Glutamatergic neuron (in vitro differentiated cells): ENCODE data around the gene DLG2. TPM values are rescaled to one million over a fixed set of nuclear protein-coding genes. Genes with fewer than 3 reads are reported as not detected.

Experiments used
- DNase-seq: peaks from one replicate; pipeline ENCODE4 v3.0.0; 2022
- H3K27ac Mint-ChIP-seq: one replicate; pipeline ENCODE4 v1.8.0; 2020; ENCODE audit warnings: mild to moderate bottlenecking, mixed read lengths, inconsistent platforms; ENCODE audit not compliant: unreplicated experiment
- H3K27me3 Mint-ChIP-seq: one replicate; pipeline ENCODE4 v1.8.0; 2020; ENCODE audit warnings: mild to moderate bottlenecking, moderate library complexity, mixed read lengths, inconsistent platforms; ENCODE audit not compliant: unreplicated experiment
- H3K36me3 Mint-ChIP-seq: one replicate; pipeline ENCODE4 v1.8.0; 2020; ENCODE audit warnings: mild to moderate bottlenecking, mixed read lengths, inconsistent platforms; ENCODE audit not compliant: unreplicated experiment
- H3K4me1 Mint-ChIP-seq: one replicate; pipeline ENCODE4 v1.8.0; 2020; ENCODE audit warnings: mild to moderate bottlenecking, low read depth, mixed read lengths, inconsistent platforms; ENCODE audit not compliant: unreplicated experiment
- H3K4me3 Mint-ChIP-seq: one replicate; pipeline ENCODE4 v1.8.0; 2020; ENCODE audit warnings: mild to moderate bottlenecking, mixed read lengths, inconsistent platforms; ENCODE audit not compliant: unreplicated experiment
- H3K9me3 Mint-ChIP-seq: one replicate; pipeline ENCODE4 v1.8.0; 2020; ENCODE audit warnings: mild to moderate bottlenecking, moderate library complexity, mixed read lengths, inconsistent platforms; ENCODE audit not compliant: unreplicated experiment
- total RNA-seq: library from RNA; stranded (reverse); fragmentation: NEBNext Ultra II Directional; extraction: Animal tissue kit (Norgen Biotek cat#: 25700); gene quantifications from one replicate; pipeline ENCODE4 v1.2.1, GENCODE V29; 2021; ENCODE audit not compliant: unreplicated experiment
- TF ChIP-seq, protein P1 (sequence below): fragments of 200-600 bp; sonication (generic); IDR thresholded peaks from one replicate; pipeline ENCODE4 v1.5.0; 2021; ENCODE audit not compliant: partially characterized antibody, unreplicated experiment

The DLG2 gene
- total RNA-seq, 1 donor from 2014 or later, result 2.9 TPM

DNA sequence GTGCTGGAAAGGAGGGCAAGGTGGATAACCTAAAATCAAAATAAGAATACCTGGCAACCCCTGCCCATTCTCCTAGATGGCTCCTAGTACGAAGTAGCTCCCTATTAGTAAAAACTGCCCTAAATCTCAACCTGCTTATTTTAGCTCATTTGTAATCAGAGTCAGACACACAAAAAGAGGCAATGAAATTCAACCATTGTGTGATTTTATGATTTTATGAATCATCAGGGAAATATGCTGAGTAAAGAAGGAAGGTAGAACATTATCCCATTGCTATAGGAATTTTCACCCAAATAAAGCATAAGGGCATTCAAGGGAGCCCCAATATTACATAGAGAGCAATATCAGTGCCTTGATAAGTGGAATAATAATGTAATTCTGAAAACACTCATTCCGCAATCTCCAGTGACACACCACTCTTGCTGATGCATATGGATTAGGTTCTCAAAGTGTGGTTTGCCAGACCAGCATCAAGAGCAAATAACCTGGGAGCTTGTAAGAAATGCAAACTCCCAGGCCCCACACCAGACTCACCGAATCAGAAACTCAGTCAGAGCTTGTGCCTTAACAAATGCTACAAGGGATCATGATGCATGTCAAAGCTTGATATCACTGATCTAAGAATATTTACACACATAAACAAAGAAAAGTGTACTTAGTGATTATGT, 789.6 kb downstream of the DLG2 start:
- no peak for DNase-seq
- Mint-ChIP-seq H3K9me3 (no peaks in the 10 kb centered on the region), H3K27ac (no peak overlapping the region), H3K4me1 (no peaks in the 10 kb centered on the region), H3K4me3 (no peak overlapping the region), H3K27me3 (no peaks in the 10 kb centered on the region), H3K36me3 (no peaks in the 10 kb centered on the region)
- TF ChIP-seq, protein P1, sequence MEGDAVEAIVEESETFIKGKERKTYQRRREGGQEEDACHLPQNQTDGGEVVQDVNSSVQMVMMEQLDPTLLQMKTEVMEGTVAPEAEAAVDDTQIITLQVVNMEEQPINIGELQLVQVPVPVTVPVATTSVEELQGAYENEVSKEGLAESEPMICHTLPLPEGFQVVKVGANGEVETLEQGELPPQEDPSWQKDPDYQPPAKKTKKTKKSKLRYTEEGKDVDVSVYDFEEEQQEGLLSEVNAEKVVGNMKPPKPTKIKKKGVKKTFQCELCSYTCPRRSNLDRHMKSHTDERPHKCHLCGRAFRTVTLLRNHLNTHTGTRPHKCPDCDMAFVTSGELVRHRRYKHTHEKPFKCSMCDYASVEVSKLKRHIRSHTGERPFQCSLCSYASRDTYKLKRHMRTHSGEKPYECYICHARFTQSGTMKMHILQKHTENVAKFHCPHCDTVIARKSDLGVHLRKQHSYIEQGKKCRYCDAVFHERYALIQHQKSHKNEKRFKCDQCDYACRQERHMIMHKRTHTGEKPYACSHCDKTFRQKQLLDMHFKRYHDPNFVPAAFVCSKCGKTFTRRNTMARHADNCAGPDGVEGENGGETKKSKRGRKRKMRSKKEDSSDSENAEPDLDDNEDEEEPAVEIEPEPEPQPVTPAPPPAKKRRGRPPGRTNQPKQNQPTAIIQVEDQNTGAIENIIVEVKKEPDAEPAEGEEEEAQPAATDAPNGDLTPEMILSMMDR, result no peak

DNA sequence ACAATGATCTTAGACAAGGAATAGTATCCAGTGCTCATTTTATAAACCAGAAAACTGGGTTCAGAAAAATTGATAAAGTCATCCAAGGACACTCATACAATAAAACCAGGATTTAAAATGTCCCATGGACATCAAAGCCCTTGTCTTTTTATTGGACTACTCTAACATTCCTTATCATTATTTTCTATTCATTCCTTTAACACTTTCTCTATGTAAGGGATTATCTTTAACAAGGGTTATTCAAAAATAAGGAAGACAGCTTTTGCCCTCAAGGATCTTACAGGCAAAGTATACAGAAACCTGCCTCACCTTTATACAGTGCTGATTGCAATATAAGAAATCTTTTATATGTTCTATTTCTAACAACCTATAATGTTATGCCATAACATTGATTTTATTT, 790.8 kb downstream of the DLG2 start:
- no peaks in the 10 kb centered on the region for H3K4me1 Mint-ChIP-seq
- no peaks in the 10 kb centered on the region for H3K36me3 Mint-ChIP-seq
- H3K27me3 Mint-ChIP-seq, result no peaks in the 10 kb centered on the region
- no peak overlapping the region for H3K27ac Mint-ChIP-seq
- no peak overlapping the region for H3K4me3 Mint-ChIP-seq
- H3K9me3 Mint-ChIP-seq, result no peaks in the 10 kb centered on the region
- DNase-seq, result no peak
- TF ChIP-seq, protein P1, result no peak

DNA sequence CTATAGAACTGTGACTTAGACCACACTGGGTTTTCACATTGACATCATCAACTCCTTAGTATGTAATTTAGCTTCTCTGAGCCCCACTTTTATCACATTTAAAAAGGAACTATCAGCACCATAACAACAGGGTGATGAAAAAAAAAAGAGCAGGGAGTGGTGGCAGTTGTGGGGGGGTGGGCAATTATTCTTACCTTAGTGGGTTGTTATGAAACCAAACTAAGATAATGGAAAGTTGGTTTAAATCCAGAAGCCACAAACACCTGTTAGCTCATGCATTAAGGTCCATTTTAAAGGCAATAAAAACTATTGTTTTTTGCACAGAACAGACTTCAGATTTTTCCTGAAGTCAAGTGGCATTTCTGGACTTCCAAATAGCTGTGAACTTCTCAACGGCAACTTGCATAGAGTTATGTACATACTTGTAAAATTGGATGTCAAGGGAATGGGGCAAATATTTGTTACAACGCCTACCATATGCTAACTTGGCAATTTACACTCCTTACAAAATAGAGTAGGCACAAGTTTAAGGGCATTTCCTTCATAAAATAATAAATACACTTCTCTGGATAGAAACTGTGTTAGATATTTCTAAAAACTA, 793.6 kb downstream of the DLG2 start:
- Mint-ChIP-seq H3K36me3 (no peaks in the 10 kb centered on the region), H3K4me1 (peaks cover 4% of the 10 kb centered on the region), H3K4me3 (no peak overlapping the region), H3K27me3 (no peaks in the 10 kb centered on the region), H3K9me3 (no peaks in the 10 kb centered on the region), H3K27ac (no peak overlapping the region)
- DNase-seq, result no peak
- TF ChIP-seq, protein P1, result no peak

DNA sequence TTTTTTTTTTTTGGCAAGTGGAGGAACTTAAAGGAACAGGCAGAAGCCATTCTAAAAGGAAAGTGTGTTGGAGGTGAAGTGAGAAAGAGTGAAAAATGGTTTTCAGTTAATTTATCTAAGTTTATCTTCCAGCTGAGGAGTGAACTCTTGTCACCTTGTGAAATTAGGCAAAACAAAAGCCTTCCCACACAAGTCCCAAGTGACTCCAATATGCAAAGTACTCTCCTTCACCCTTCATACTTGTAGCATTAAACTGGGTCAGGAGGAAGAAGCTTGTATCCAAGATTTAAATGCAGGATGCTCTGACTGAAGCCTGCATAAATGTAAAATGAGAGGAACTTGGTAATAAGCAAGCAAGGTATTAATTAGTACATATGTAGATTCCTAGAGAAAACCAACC, 796.8 kb downstream of the DLG2 start:
- Mint-ChIP-seq H3K9me3 (no peaks in the 10 kb centered on the region), H3K27me3 (no peaks in the 10 kb centered on the region), H3K4me3 (no peak overlapping the region), H3K4me1 (peaks cover 4% of the 10 kb centered on the region), H3K36me3 (no peaks in the 10 kb centered on the region), H3K27ac (no peak overlapping the region)
- DNase-seq, result no peak
- TF ChIP-seq, protein P1, result no peak

DNA sequence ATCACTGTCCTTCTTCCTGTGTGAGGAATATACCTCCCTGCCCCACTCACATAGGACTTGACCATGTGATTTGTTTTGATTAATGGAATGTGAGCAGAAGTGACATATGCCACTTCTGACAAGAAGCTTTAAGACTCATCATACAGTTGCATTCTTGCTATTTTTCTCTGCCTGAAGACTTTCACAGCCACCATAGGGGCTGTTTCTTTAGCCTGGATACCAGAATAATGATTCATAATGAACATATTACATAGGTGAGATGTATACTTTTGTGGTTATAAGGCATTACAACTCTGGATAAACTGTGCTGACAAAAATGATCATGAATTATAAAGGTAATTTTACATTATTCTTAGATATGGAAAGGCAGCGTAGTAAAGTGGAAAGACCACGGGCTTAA, 798.0 kb downstream of the DLG2 start:
- TF ChIP-seq, protein P1, result no peak
- H3K4me1 Mint-ChIP-seq, result peaks cover 4% of the 10 kb centered on the region
- no peaks in the 10 kb centered on the region for H3K9me3 Mint-ChIP-seq
- H3K27ac Mint-ChIP-seq, result no peak overlapping the region
- H3K36me3 Mint-ChIP-seq, result no peaks in the 10 kb centered on the region
- no peaks in the 10 kb centered on the region for H3K27me3 Mint-ChIP-seq
- no peak for DNase-seq
- no peak overlapping the region for H3K4me3 Mint-ChIP-seq
